Type B pancreatic cell (in vitro differentiated cells): Measurements from ENCODE around the gene EN2. TPM values are rescaled to one million over a fixed set of nuclear protein-coding genes. Genes with fewer than 3 reads are reported as not detected.

Source experiments
- DNase-seq: peaks from one replicate; pipeline ENCODE4 v3.0.0; 2021; ENCODE audit warnings: mixed read lengths; ENCODE audit not compliant: unreplicated experiment; ENCODE audit errors: extremely low spot score
- H3K27ac Mint-ChIP-seq: 2 replicates; pipeline ENCODE4 v1.8.0; 2021; ENCODE audit warnings: mild to moderate bottlenecking, mixed read lengths
- H3K27me3 Mint-ChIP-seq: 2 replicates; pipeline ENCODE4 v1.8.0; 2021; ENCODE audit warnings: mixed read lengths
- H3K36me3 Mint-ChIP-seq: 2 replicates; pipeline ENCODE4 v1.8.0; 2021; ENCODE audit warnings: mixed read lengths
- H3K4me1 Mint-ChIP-seq: one replicate; pipeline ENCODE4 v1.8.0; 2021; ENCODE audit warnings: mixed read lengths; ENCODE audit not compliant: unreplicated experiment
- H3K4me3 Mint-ChIP-seq: 2 replicates; pipeline ENCODE4 v1.8.0; 2021; ENCODE audit warnings: mild to moderate bottlenecking, mixed read lengths
- H3K9me3 Mint-ChIP-seq: 2 replicates; pipeline ENCODE4 v1.8.0; 2021; ENCODE audit warnings: mixed read lengths
- total RNA-seq: library from RNA; stranded (reverse); gene quantifications from 2 replicates; pipeline ENCODE4 v1.2.1, GENCODE V29; 2021; ENCODE audit warnings: low replicate concordance
- TF ChIP-seq, protein P1 (sequence below): fragments of 200-600 bp; sonication (generic); conservative IDR thresholded peaks from 2 replicates; pipeline ENCODE4 v1.5.0; 2021; ENCODE audit warnings: antibody characterized with exemption, mild to moderate bottlenecking

Gene EN2
- total RNA-seq, 1 donor from 2014 or later: 0.94 TPM

DNA sequence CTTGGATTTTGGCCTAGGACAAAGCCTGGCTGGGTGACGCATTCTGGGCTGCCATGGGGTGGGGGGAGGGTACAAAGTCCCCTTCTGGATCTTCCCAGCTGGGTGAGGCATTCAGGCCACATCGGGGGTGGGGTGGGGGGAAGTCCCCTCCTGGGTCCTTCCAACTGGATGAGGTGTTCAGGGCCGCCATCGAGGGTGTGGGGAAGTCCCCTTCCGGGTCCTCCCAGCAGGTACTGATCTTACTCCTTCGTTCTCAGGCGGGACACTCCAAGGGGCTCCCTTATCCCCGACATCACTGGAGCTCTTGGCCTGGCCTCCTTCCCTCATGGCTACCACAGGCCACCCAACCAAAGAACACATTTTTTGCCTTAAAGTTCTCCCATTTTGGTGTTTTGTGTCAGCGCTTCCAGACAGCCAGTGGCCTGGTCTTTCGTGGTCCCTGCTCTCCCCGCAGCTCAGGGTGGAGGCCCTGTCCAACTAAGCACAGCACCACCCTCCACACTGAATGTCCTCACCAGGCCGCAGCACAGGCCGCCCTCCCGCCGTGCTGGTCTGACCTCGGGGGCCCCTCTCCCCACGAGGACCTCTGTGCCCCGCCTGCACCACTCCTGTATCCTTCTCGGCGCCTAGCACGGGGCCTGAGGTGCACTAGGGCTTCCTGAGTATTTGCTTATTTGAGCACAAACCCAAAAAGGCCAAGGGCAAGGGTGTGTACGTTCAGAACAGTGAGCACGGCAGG is 38.5 kb downstream of the EN2 start:
- TF ChIP-seq, protein P1, sequence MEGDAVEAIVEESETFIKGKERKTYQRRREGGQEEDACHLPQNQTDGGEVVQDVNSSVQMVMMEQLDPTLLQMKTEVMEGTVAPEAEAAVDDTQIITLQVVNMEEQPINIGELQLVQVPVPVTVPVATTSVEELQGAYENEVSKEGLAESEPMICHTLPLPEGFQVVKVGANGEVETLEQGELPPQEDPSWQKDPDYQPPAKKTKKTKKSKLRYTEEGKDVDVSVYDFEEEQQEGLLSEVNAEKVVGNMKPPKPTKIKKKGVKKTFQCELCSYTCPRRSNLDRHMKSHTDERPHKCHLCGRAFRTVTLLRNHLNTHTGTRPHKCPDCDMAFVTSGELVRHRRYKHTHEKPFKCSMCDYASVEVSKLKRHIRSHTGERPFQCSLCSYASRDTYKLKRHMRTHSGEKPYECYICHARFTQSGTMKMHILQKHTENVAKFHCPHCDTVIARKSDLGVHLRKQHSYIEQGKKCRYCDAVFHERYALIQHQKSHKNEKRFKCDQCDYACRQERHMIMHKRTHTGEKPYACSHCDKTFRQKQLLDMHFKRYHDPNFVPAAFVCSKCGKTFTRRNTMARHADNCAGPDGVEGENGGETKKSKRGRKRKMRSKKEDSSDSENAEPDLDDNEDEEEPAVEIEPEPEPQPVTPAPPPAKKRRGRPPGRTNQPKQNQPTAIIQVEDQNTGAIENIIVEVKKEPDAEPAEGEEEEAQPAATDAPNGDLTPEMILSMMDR: no peak
- Mint-ChIP-seq H3K9me3 (no peaks in the 10 kb centered on the region), H3K36me3 (no peaks in the 10 kb centered on the region), H3K4me3 (no peak overlapping the region), H3K27me3 (peaks cover 81% of the 10 kb centered on the region), H3K4me1 (no peaks in the 10 kb centered on the region), H3K27ac (no peak overlapping the region)
- no peak for DNase-seq

DNA sequence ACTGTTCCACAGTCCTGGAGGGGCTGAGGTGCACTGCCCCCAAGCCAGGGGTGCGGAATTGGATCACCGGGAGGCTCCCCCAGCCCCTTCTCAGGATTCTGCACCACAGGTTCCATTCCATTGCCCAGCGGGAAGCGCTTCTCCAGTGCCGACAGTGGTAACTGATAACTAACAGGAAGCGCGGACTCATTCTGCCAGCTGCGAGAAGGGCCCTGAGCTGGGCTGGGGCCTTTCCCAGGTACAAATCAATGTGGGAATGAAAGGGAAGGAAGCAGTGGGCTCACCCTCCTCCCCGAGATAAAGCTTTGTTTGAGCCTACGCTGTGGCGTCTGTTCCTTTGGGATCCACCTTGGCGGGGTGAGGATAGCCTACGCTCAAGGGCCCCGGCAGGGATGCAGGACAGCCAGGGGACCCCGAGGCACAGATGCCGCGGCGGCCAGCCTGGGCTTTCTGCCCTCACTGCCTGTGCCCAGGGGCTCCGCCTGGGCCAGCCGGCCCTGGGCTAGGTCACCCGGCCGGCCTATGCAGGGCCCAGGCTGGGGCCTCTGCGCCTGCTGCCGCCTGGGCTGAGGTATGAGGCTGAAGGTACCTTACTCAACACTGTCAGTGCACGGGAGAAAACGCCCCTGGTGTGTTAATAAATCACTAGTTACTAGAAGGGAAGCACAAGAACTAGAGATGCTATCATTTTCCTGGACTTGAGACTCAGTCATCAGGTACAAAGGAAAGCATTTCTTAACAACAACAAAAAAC is 39.4 kb downstream of the EN2 start:
- Mint-ChIP-seq H3K4me1 (no peaks in the 10 kb centered on the region), H3K27ac (no peak overlapping the region), H3K36me3 (no peaks in the 10 kb centered on the region), H3K4me3 (no peak overlapping the region), H3K27me3 (peaks cover 81% of the 10 kb centered on the region), H3K9me3 (no peaks in the 10 kb centered on the region)
- TF ChIP-seq, protein P1: no peak
- no peak for DNase-seq

DNA sequence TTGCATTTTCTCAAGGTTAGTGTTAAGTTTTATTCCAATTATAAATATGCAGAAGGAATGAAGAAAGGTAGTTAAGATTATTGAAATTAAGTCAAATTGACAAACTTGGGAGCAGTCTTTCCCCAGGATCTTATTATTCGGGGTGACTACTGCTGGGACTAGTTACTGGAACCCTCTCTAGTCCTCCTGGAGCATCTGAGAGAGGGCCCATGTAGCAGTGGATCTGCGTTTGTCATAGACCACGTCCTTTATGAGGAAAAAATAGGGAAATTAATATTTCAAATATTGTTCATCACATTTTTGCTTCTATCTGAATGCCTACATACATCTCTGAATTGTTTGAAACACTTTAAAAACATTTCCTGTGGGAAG is 47.5 kb downstream of the EN2 start:
- Mint-ChIP-seq H3K36me3 (no peaks in the 10 kb centered on the region), H3K4me1 (peaks cover 4% of the 10 kb centered on the region), H3K4me3 (no peak overlapping the region), H3K9me3 (no peaks in the 10 kb centered on the region), H3K27ac (no peak overlapping the region), H3K27me3 (peaks cover 97% of the 10 kb centered on the region)
- no peak for DNase-seq
- TF ChIP-seq, protein P1: no peak

DNA sequence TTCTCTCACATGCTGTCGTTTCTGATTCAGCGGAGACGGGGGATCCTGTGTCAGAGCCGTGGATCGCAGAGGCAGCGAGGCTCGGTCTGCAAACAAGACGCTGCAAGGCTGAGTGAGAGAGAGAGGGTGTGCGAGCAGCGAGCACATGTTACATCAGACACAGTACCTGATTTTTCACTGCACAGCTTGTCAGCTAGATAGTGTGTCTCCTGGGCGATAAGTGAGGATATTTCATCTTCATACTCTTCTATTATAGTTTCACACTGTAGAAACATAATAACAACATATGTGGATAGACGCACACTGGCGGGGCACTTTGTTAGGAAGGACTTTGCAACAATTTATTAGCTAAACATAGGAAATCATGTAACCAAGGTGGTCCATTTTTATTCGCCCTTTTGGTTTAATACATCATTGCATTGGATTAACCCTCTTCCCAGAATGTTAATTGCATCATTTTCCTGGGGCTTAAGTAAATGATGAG is 49.0 kb downstream of the EN2 start:
- H3K36me3 Mint-ChIP-seq: no peaks in the 10 kb centered on the region
- peaks cover 4% of the 10 kb centered on the region for H3K4me1 Mint-ChIP-seq
- TF ChIP-seq, protein P1: no peak
- H3K9me3 Mint-ChIP-seq: no peaks in the 10 kb centered on the region
- DNase-seq: no peak
- no peak overlapping the region for H3K27ac Mint-ChIP-seq
- peak overlapping the region; percentile 27 for H3K4me3 Mint-ChIP-seq
- peaks cover 97% of the 10 kb centered on the region for H3K27me3 Mint-ChIP-seq

DNA sequence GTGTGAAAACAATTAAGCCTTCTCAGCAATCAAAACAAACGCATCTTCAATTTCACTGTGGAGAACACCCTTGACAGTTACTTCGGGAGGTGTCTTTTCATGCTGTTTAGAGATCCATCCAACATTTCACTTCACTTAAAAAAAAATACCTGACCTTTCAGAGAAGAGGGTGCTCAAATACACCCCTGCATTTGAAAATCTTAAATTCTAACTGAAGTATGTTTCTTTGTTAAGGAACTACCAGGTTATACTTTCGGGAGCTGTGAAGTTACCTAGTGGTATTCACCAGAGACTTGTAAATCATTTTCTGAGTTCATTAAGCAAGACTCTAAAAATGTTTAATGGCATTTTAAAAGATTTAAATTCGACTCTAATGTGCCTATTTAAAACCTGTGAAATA is 49.6 kb downstream of the EN2 start:
- no peak for DNase-seq
- Mint-ChIP-seq H3K36me3 (no peaks in the 10 kb centered on the region), H3K27ac (no peak overlapping the region), H3K27me3 (peaks cover 97% of the 10 kb centered on the region), H3K9me3 (no peaks in the 10 kb centered on the region), H3K4me1 (peaks cover 4% of the 10 kb centered on the region), H3K4me3 (no peak overlapping the region)
- TF ChIP-seq, protein P1: no peak
